ENCODE data around the gene HTR5A.

Gene HTR5A

GRCh38 chr7:155093596-155093995, 23.5 kb downstream of the HTR5A start:
- DNase-seq, result no peak

DNA sequence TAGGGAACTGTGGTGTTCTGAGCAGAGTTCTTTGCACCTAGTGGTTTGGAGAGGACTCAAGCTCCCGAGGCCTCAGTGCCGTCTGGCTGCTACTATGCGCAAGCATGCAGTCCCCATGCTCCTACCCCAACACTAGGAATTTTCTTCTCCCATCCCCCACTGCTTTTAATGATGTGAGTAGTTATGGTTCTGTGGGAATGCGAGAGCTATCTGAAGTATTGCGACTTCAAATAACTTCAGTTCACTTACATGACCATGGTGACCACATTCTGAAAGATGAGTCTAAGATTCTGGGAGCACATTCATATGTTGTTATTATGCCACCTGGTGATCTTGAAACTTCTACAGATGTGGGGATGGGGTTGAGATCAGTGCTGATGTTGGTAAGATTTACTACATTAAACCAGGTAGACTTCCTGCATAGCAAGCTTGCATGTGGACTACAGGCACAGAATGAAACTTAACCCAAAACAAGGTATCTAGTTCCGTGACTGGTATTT, 24.6 kb downstream of the HTR5A start:
- DNase-seq, result no peak

- no peak for DNase-seq
Measured at GRCh38 chr7:155097338-155097737, 27.2 kb downstream of the HTR5A start.

- no peak for DNase-seq
Measured at GRCh38 chr7:155103839-155104238, 33.7 kb downstream of the HTR5A start.

DNA sequence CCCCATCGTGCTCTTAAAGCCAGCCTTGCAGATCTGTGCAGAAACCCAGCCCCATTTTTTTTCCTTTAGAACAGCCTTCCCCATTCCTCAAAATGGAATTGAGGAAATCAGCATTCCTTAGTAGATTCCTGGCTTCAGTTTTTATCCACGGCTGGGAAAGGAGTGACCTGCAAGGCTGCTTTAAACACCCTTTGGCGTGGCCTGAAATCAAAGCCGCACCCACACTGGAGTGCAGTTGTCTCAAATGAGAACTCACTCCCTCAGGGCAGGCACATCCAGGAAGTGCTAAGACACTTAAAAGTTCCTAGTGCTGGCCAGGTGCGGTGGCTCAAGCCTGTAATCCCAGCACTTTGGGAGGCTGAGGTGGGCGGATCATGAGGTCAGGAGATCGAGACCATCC, 34.8 kb downstream of the HTR5A start:
- DNase-seq, result no peak

DNA sequence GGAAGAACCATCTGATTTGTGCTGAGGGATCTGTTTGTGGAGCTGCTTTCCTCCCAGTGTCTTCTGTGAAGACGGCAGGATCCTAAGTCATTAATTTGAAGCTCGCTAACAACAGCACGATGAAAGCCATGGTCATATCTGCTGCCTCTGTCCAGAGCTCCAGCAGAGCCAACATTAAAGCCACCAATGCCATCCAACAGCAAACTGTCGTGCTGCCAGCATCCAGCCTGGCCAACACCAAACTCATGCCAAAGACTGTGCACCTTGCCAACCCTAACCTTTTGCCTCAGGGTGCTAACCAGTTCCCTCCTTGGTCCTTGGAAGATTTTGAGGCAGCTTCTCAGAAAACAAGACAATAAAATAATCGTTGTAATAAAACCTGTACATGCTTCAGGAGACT, 36.2 kb downstream of the HTR5A start:
- no peak for DNase-seq

- no peak for DNase-seq
Measured at GRCh38 chr7:155107126-155107525, 37.0 kb downstream of the HTR5A start.

DNA sequence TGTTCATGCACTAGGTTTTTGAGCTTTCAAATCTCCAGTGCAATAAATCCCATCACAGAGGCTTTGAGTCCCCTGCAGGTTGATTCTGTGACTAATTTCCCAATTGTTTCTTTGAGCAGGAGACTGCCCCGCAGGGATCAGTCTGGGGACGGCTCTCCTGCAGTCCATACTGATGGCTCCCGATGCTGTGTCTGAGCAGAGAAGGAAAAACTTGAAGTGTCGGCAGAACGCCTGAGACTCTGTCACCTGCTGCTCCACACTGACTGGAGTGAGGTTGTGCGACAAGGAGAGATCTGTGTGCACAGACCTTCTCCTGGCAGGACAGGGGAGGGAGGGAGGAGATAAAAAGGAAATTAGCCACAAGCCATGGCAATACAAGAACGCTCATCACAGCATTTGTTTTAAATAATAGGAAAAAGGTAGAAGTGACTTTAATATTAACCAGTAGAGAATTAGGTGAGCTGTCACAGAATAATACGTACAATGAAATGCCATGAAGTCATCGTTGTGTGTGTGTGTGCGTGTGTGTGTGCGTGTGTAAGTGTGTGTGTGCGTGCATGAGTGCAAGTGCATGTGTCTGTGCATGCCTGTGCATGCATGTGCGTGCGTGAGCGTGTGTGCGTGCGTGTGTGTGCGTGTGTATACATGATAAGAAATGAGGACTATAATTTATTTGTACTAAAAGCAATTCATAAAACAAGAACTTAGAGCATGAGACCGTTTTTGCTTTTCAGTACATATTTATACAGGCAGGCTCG, 38.2 kb downstream of the HTR5A start:
- DNase-seq, result no peak

DNA sequence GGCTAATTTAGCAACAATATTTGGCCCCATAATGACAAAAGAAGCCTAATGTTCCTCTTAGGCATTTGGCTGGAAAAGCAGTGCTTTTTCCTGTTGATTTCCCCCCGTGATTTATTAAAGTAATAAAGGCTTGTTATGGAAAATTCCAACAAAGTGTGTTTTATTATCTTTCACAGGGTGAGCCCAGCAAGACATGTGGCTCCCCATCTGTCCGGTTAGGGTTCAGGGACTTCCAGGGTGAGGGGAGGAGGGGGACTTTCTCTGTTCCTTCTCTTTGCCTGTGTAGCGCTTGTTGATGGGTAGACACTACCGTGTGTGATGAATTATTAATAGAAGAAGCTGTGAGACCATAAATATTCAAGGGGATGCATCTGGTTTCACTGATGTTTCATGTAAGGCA, 39.0 kb downstream of the HTR5A start:
- no peak for DNase-seq

DNA sequence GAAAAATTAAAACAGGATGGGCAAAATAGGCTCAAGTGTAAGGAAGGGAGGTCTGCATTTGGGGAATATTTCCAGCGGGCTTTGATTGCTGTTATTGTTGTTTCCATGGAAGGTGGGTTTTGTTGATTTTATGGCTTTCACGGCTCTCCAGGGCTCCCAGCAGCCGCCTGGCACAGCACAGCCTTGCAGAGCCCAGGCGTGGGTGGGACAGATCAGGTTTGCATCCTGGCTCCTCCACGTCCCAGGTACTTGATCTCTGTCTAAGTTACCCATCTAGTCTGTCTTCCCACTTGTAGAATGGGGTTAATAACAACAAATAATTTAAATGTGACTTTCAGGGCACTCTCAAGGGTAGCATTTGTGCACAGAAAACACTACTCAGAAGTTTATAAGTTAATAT, 45.2 kb downstream of the HTR5A start:
- no peak for DNase-seq

DNA sequence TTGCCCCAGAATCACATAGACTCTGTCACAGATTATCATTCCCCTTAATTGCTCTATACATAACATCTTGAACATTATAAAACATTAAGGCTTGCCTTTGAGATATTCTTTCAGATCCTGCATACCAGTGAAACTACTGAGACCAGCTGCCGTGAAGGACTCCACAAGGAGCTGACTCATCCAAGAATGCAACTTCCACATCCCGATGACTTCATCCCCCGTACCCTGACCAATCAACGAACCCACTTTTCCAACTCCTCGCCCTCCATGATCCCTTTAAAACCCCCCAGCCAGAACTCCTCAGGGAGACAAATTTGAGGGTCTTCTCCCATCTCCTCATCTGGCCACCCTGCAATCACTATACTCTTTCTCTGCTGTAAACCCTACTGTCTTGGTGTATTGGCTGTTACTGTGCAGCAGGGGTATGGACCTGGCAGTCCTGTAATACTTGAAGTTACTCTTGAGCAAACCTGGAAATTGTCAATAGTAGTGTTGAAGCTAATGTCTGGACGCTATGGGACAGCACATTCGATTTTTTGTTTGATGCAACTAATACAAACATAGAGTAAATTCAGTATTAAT, 49.8 kb downstream of the HTR5A start:
- DNase-seq, result no peak

DNA sequence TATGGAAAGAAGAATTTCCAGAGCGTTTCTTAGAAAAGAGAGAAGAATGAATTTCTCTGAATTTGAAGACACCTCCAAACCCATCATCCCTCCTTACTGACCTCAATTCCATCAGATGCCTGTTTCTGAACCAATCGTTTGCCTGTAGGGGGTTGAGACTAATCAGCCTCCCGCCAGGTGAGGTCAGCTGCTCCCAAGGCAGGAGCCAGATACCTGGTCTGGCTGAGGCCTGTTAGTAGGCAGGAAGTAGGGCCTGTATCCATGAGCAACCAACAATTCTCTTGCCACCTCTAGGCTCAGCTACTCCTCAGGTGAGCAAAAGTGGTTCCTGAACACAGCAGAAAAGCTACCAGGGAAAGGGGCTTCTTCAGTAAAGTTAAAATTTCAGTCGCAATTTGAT, 50.3 kb downstream of the HTR5A start:
- DNase-seq, result no peak

DNA sequence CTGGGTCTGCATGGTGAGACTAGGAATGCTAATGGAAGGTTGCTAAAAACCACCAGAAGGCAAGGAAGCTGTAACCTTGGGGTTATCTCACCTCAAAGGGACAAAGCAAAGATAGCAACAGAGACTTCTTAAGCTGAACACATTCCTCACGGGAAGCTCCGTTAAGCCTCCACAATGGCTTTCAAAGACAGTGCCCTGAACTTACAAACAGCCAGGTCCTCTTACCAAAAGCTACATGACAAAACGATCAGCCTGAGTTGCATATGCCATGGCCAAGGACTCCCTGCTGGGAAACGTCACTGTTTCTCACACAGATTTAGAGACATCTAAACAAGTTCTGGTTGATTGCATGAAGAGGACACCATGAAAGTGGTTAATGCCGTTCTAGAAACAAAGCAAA, 52.7 kb downstream of the HTR5A start:
- no peak for DNase-seq

- DNase-seq, result no peak
Measured at GRCh38 chr7:155123413-155123812, 53.3 kb downstream of the HTR5A start.

DNA sequence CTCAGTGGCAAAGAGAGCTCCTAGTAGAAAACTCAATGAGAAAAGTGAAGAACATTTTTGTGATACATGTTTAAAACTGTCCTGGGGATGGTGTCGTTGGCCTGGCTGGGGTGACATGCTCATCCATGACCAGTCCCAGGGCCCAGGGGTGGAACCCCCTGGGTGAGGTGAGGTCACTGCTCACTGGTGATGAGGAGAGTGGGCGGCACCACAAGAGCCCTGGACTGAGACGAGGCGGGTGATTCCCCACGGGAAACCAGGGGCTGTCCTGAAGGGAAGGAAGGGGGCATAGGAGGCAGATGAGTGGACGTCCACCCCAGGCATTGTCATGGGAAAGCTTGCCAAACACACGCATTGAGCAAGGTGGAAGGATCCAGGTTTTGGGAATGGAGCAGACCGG, 54.6 kb downstream of the HTR5A start:
- DNase-seq, result no peak

- DNase-seq, result no peak
Measured at GRCh38 chr7:155129186-155129585, 59.1 kb downstream of the HTR5A start.

- DNase-seq, result no peak
Measured at GRCh38 chr7:155129789-155130188, 59.7 kb downstream of the HTR5A start.

GRCh38 chr7:155130493-155130892, 60.4 kb downstream of the HTR5A start:
- no peak for DNase-seq

GRCh38 chr7:155131090-155131489, 61.0 kb downstream of the HTR5A start:
- no peak for DNase-seq

GRCh38 chr7:155132431-155132830, 62.3 kb downstream of the HTR5A start:
- no peak for DNase-seq

DNA sequence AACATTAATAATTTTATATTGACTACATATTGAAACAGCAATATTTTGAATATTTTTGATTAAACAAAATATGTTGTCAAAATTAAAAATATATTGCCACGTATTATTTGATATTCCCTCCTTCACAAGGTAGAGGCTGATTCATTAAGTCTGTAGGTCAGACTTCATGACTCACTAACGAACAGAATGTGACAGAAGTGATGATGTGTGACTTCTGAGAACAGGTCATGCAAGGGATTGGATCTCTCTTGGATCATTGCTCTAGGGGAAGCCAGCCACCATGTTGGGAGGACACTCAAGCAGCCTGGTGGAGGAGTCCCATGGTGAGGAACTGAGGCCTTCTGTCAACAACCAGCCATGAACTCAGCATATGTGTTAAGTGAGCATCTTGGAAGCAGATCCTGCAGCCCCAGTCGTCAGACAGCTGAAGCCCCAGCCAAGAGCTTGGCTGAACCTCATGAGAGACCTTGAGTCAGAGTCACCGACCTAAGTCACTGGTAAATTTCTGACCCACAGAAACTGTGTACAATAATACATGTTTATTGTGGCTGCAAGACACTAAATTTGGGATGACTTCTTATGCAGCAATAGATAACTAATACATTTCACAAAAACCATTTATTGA, 66.6 kb downstream of the HTR5A start:
- DNase-seq, result no peak

Data from DMS53 (cell line).